ENCODE results near the gene SLC22A7.
"Not testable (repeated sequence)": the region's sequence is repeated elsewhere in the genome, so short reads cannot be mapped to it uniquely, and the experiment has no call there.

The SLC22A7 gene

DNA sequence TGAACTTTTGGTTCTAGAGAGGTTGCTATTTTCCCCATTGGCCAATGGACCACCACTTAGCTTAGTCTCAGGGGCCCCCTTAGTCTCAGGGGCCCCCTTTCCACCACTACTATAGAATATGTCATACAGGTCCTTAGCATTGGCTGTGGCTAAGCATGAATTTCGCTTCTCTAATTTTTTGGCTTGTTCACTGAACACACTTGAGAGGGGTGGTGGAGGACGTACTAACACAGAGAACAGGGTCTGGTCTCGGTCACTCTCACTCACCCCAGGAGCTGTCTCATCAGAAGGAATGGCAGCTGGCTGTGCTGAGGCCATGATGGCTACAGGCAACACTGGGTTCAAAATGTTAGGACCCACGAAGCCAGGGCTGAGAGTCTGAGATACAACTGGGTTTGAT lies 41.1 kb downstream of the SLC22A7 start:
- no peak for DNase-seq (ENCODE audit: low read depth)
- TF ChIP-seq, protein P1, sequence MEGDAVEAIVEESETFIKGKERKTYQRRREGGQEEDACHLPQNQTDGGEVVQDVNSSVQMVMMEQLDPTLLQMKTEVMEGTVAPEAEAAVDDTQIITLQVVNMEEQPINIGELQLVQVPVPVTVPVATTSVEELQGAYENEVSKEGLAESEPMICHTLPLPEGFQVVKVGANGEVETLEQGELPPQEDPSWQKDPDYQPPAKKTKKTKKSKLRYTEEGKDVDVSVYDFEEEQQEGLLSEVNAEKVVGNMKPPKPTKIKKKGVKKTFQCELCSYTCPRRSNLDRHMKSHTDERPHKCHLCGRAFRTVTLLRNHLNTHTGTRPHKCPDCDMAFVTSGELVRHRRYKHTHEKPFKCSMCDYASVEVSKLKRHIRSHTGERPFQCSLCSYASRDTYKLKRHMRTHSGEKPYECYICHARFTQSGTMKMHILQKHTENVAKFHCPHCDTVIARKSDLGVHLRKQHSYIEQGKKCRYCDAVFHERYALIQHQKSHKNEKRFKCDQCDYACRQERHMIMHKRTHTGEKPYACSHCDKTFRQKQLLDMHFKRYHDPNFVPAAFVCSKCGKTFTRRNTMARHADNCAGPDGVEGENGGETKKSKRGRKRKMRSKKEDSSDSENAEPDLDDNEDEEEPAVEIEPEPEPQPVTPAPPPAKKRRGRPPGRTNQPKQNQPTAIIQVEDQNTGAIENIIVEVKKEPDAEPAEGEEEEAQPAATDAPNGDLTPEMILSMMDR (conservative IDR thresholded peaks at IDR 0.05; ENCODE audit: low read depth, low read length), result no peak
- no peak overlapping the region for H3K4me3 ChIP-seq (ENCODE audit: low read depth, low read length)

DNA sequence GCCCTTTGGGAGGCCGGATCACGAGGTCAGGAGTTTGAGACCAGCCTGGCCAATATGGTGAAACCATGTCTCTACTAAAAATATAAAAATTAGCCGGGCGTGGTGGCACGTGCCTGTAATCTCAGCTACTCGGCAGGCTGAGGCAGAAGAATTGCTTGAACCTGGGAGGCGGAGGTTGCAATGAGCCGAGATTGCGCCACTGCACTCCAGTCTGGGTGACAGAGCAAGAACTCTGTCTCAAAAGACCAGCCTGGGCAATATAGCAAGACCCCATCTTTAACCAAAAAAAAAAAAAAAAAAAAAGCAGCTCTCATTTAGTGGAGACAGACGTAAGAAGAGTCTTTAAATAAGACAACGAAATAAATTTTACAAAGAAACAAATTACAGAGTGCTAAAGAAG lies 48.2 kb downstream of the SLC22A7 start:
- H3K4me3 ChIP-seq (ENCODE audit: low read depth, low read length); DNase-seq (ENCODE audit: low read depth): not testable (repeated sequence)

DNA sequence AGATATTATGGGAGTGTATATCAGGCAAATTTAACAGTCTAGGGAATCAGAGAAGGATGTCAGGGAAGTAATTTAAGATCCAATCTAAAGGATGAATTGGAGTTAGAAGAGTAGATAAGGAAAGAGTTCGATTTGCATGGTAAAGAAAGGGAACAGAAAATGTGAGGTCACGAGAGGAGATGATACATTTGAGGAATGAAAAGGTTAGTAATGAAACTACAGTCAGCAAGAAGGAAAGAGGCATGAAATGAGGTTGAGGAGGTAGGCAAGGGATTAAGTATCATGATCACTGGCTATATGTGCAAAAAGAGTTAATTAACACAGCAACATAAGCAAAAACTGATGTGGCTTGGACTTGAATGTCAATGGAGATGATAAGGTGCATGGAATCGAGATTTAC lies 49.0 kb downstream of the SLC22A7 start:
- H3K4me3 ChIP-seq (ENCODE audit: low read depth, low read length), result no peak overlapping the region
- DNase-seq (ENCODE audit: low read depth), result no peak
- TF ChIP-seq, protein P1 (conservative IDR thresholded peaks at IDR 0.05; ENCODE audit: low read depth, low read length), result no peak

DNA sequence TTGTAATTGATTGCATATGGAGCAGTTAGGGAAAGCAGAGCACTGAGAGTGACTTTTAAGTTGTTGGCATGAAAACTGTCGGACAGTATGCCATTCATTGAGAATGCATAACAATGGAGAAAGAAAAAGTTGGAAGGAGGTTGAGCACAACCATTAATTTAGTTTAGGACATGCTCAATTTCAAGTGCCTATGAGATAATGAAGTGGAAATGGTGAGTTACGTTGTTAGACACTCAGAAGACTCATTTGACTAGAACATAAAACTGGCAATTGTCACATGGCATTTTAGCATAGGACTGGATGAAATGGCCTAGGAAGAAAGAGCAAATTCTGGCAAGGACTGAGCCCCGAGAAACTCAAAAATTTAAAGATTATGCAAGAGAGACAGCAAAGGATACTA lies 49.4 kb downstream of the SLC22A7 start:
- TF ChIP-seq, protein P1 (conservative IDR thresholded peaks at IDR 0.05; ENCODE audit: low read depth, low read length), result no peak
- no peak for DNase-seq (ENCODE audit: low read depth)
- no peak overlapping the region for H3K4me3 ChIP-seq (ENCODE audit: low read depth, low read length)

DNA sequence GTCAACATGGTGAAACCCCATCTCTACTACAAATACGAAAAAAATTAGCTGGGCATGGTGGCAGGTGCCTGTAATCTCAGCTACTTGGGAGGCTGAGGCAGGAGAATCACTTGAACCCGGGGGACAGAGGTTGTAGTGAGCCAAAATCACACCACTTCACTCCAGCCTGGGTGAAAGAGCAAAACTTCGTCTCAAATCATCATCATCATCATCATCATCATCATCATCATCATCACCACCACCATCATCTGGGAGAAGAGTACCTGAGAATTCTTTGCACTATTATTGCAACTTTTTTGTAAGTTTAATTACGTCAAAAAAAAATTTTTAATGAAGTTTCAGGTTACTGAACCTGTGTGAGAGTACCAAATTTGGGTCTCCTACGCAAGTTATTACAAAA lies 53.9 kb downstream of the SLC22A7 start:
- not testable (repeated sequence) for H3K4me3 ChIP-seq (ENCODE audit: low read depth, low read length); DNase-seq (ENCODE audit: low read depth)

Measured in choroid plexus epithelial cell (primary cell).